Body of pancreas (tissue), 4 donors: Measurements from ENCODE around the gene IL1B. TPM values are rescaled to one million over a fixed set of nuclear protein-coding genes. Genes with fewer than 3 reads are reported as not detected.

ENCODE experiments used
- ATAC-seq: fragments of 150-250 bp; one replicate; pipeline ENCODE4 v1.9.1; 2016
- DNase-seq, 4 donors: peaks; one replicate each; pipeline ENCODE4 v3.0.0-alpha.2; 2019
- H3K27ac ChIP-seq, 4 donors: fragments of 200-600 bp; sonication (generic); 1 replicate in 3 of 4; 2 replicates in 1 of 4; pipeline versions ENCODE4 v1.5.1 to v1.6.1; 2016 to 2019; ENCODE audit warnings: mild to moderate bottlenecking in 1 of 4, mixed read lengths in 1 of 4, moderate library complexity in 1 of 4
- H3K27me3 ChIP-seq, 2 donors: fragments of 200-600 bp; sonication (generic); one replicate each; pipeline ENCODE4 v1.6.0; 2016; ENCODE audit warnings: mild to moderate bottlenecking in 1 of 2
- H3K36me3 ChIP-seq, 2 donors: fragments of 200-600 bp; sonication (generic); replicated peaks in 1 of 2; 2 replicates each; pipeline ENCODE4 v1.5.1; 2016; ENCODE audit warnings: low read depth in 2 of 2; ENCODE audit not compliant: insufficient read depth in 1 of 2
- H3K4me1 ChIP-seq: fragments of 200-600 bp; sonication (generic); one replicate; pipeline ENCODE4 v1.6.0; 2016
- H3K4me3 ChIP-seq, 2 donors: fragments of 200-600 bp; sonication (generic); 1 replicate in 1 of 2; 2 replicates in 1 of 2; pipeline ENCODE4 v1.5.1; 2016 to 2019
- H3K9me3 ChIP-seq, 3 donors: fragments of 200-600 bp; sonication (generic); 1 replicate in 2 of 3; 2 replicates in 1 of 3; pipeline ENCODE4 v1.5.1; 2016
- POLR2A ChIP-seq, 3 donors: fragments of 450-650 bp; IDR thresholded peaks; one replicate each; pipeline ENCODE4 v1.6.1; 2016; ENCODE audit warnings: antibody characterized with exemption in 3 of 3, mild to moderate bottlenecking in 2 of 3
- WGBS, 2 donors: methylation state at CpG; one replicate each; pipeline ENCODE4 v1.1.5; 2017; 5-methylcytosine and 5-hydroxymethylcytosine counted together
- intact Hi-C: fragments of 100-400 bp; cut with DNase I; formaldehyde crosslinking; loops from one replicate; pipeline ENCODE4 v1.15.1; 2023
- total RNA-seq, 2 donors: library from RNA; depleted of rRNA; stranded (reverse); fragments of >200 nt; gene quantifications; one replicate each; pipeline ENCODE4 v1.1.0, GENCODE V29; 2016
- TF ChIP-seq, protein P1 (sequence below), 7 experiments: fragments of 450-650 bp in 4 of 7; fragments of 200-600 bp in 3 of 7; sonication (generic) in 3 of 7; IDR thresholded peaks; one replicate each; pipeline ENCODE4 v1.5.1; 2016 to 2019; ENCODE audit warnings: antibody characterized with exemption in 7 of 7

Gene IL1B
- total RNA-seq, 2 donors from 2014 or later: 1.3 to 2.6 TPM

DNA sequence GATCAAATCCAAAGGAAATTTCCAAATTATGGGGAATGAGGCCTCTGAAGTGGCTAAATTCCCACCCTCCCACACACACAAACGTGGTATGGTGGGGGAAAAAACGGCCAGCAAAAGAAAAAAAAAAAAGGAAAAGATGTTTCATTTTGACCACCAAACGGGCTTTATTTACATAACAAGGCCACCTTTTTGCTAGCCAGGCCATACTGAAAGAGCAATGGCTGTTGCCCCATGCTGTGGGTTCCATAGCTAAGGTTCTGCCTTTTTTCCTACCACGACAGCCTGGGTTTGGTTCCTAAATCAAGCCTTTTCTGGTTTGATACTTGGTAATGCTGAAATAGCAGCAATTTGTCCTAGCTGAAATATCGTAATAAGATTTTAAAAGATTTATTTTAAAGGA, 14.0 kb upstream of the IL1B start:
- Histone ChIP-seq H3K27ac (no peak overlapping the region), H3K27me3 (no peaks in the 10 kb centered on the region), H3K4me1 (no peaks in the 10 kb centered on the region), H3K9me3 (no peaks in the 10 kb centered on the region), H3K4me3 (no peak overlapping the region), H3K36me3 (no peaks in the 10 kb centered on the region)
- DNase-seq (no peak), ATAC-seq (no peak)
- WGBS, 2 donors: 78 to 81% methylated on average over 5 of the region's 5 CpGs
- no peak for TF ChIP-seq POLR2A (IDR thresholded peaks at IDR 0.05)
- TF ChIP-seq, protein P1, sequence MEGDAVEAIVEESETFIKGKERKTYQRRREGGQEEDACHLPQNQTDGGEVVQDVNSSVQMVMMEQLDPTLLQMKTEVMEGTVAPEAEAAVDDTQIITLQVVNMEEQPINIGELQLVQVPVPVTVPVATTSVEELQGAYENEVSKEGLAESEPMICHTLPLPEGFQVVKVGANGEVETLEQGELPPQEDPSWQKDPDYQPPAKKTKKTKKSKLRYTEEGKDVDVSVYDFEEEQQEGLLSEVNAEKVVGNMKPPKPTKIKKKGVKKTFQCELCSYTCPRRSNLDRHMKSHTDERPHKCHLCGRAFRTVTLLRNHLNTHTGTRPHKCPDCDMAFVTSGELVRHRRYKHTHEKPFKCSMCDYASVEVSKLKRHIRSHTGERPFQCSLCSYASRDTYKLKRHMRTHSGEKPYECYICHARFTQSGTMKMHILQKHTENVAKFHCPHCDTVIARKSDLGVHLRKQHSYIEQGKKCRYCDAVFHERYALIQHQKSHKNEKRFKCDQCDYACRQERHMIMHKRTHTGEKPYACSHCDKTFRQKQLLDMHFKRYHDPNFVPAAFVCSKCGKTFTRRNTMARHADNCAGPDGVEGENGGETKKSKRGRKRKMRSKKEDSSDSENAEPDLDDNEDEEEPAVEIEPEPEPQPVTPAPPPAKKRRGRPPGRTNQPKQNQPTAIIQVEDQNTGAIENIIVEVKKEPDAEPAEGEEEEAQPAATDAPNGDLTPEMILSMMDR (IDR thresholded peaks at IDR 0.05): no peak
- intact Hi-C loops: no loop called here

DNA sequence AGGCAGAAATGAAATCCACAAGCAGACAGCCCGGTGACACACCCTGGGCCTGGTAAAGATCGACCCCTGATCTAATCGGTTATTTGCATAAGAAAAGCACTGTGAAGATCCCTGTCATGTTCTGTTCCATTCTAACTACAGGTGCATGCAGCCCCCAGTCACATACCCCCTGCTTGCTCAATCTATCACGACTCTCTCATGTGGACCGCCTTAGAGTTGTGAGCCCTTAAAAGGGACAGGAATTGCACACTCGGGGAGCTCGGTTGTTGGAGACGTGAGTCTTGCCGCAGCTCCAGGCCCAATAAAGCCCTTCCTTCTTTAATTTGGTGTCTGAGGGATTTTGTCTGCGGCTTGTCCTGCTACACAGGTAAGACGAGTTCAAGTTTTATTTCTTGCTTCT, 13.4 kb upstream of the IL1B start:
- no peaks in the 10 kb centered on the region for H3K27me3 ChIP-seq
- H3K4me3 ChIP-seq: no peak overlapping the region
- no peaks in the 10 kb centered on the region for H3K9me3 ChIP-seq
- no peak for ATAC-seq
- no peaks in the 10 kb centered on the region for H3K36me3 ChIP-seq
- no peak for DNase-seq
- no peak for TF ChIP-seq POLR2A (IDR thresholded peaks at IDR 0.05)
- TF ChIP-seq, protein P1 (IDR thresholded peaks at IDR 0.05): no peak
- intact Hi-C loops: no loop called here
- H3K4me1 ChIP-seq: no peaks in the 10 kb centered on the region
- 89 to 92% methylated on average over 11 of the region's 11 CpGs for WGBS, 2 donors
- H3K27ac ChIP-seq: no peak overlapping the region

DNA sequence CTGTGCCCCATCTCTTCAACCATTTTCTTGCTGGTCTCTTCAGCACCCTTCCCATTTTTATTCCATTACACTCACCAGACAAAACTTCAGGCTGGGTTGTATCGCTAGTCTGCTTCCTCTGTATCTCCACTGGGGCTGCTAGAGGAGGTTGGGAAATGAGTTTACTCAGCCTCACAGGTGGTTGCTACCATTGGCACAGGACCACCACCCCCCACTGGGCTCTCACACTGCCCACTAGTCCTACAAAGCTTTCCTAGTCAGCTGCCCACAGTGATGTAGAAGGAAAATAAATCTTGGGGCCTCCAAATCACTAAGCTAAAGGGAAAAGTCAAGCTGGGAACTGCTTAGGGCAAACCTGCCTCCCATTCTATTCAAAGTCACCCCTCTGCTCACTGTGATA, 12.3 kb upstream of the IL1B start:
- Histone ChIP-seq H3K9me3 (no peaks in the 10 kb centered on the region), H3K27ac (no peak overlapping the region), H3K4me3 (no peak overlapping the region), H3K27me3 (no peaks in the 10 kb centered on the region), H3K4me1 (no peaks in the 10 kb centered on the region), H3K36me3 (no peaks in the 10 kb centered on the region)
- WGBS, 2 donors: 40 to 61% methylated on average over 1 of the region's 1 CpG
- ATAC-seq: peak; percentile 24
- no peak for TF ChIP-seq POLR2A (IDR thresholded peaks at IDR 0.05)
- TF ChIP-seq, protein P1 (IDR thresholded peaks at IDR 0.05): no peak
- intact Hi-C loops: no loop called here
- no peak for DNase-seq

DNA sequence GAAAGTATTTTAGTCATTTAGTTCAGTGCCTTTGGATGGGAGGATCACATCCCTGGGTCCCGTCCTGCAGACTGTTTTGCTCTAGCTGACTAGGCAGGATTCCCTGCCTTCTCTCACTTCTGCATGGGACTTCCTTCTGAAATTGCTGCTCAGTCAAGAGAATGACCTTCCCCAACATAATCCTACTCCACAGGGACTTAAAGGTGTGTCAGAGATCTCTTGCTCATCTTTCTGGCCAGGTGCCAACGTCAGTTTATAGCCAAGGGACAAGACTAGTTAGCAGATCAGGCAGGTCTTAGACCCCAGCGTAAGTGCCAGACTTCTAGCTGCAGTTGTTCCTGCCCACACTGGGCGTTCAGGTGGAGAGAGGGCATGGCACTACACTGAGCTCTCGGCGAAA, 9.5 kb upstream of the IL1B start:
- TF ChIP-seq, protein P1 (IDR thresholded peaks at IDR 0.05): no peak
- TF ChIP-seq POLR2A (IDR thresholded peaks at IDR 0.05): no peak
- H3K27ac ChIP-seq: no peak overlapping the region
- 76 to 84% methylated on average over 5 to 6 of the region's 6 CpGs for WGBS, 2 donors
- no peaks in the 10 kb centered on the region for H3K4me1 ChIP-seq
- no peak overlapping the region for H3K4me3 ChIP-seq
- no peak for DNase-seq
- intact Hi-C loops: no loop called here
- H3K9me3 ChIP-seq: no peaks in the 10 kb centered on the region
- H3K36me3 ChIP-seq: no peaks in the 10 kb centered on the region
- no peak for ATAC-seq
- H3K27me3 ChIP-seq: no peaks in the 10 kb centered on the region

DNA sequence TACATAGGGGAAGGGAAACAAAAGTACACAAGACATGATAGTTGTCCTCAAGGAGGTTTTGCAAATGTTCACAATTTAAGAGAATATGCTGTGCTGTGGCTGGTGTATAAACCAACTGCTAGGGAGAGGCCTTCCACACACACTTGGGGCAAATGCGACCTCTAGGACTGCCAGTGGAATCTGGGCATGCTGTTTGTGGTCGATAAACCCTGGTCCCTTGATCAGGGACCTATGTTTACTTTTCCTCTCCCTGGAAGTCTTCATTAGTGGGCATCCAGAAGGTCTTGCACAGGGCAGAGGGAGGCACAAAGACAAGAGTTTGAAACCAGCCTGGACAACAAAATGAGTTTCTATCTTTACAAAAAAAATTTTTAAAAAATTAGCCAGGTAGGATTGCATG, 7.3 kb upstream of the IL1B start:
- WGBS, 2 donors: 33 to 53% methylated on average over 2 of the region's 2 CpGs
- Histone ChIP-seq H3K27ac (no peak overlapping the region), H3K4me3 (no peak overlapping the region), H3K9me3 (no peaks in the 10 kb centered on the region), H3K4me1 (no peaks in the 10 kb centered on the region), H3K36me3 (no peaks in the 10 kb centered on the region), H3K27me3 (no peaks in the 10 kb centered on the region)
- intact Hi-C loops: no loop called here
- ATAC-seq (no peak), DNase-seq (no peak)
- TF ChIP-seq POLR2A (IDR thresholded peaks at IDR 0.05): no peak
- TF ChIP-seq, protein P1 (IDR thresholded peaks at IDR 0.05): no peak
